HL-60 (cell line): ENCODE data around the gene BMP6.

Experiments used
- DNase-seq, 2 experiments: peaks; one replicate each; pipeline ENCODE4 v3.0.0-alpha.2; 2010 to 2020; ENCODE audit warnings: low read depth in 1 of 2, low spot score in 1 of 2
- H3K27ac ChIP-seq: fragments of 250-450 bp; sonication (Bioruptor Pico); replicated peaks from 2 replicates; pipeline ENCODE4 v1.5.1; 2020; ENCODE audit warnings: mild to moderate bottlenecking, moderate library complexity
- H3K27me3 ChIP-seq: fragments of 250-450 bp; sonication (Bioruptor Pico); 2 replicates; pipeline ENCODE4 v1.5.1; 2021; ENCODE audit warnings: mild to moderate bottlenecking, moderate library complexity; ENCODE audit not compliant: insufficient read depth, poor library complexity, severe bottlenecking
- H3K4me3 ChIP-seq: replicated peaks from 2 replicates; pipeline ENCODE4 v1.5.1; 2011; ENCODE audit warnings: mild to moderate bottlenecking, control low read depth, low read length; ENCODE audit not compliant: insufficient read depth
- CTCF ChIP-seq: IDR thresholded peaks from one replicate; pipeline ENCODE4 v1.5.1; 2011; ENCODE audit warnings: low read length, control low read depth, inconsistent platforms; ENCODE audit not compliant: insufficient read depth
- GABPA ChIP-seq: IDR thresholded peaks from 2 replicates; pipeline ENCODE4 v1.6.1; 2012; ENCODE audit warnings: low read depth
- POLR2AphosphoS5 ChIP-seq: IDR thresholded peaks from 2 replicates; pipeline ENCODE4 v1.6.1; 2012; ENCODE audit warnings: low read depth
- REST ChIP-seq: IDR thresholded peaks from 2 replicates; pipeline ENCODE4 v1.6.1; 2012; ENCODE audit warnings: low read depth; ENCODE audit not compliant: insufficient replicate concordance
- SPI1 ChIP-seq: IDR thresholded peaks from 2 replicates; pipeline ENCODE4 v1.6.1; 2012; ENCODE audit warnings: low read depth, mild to moderate bottlenecking, borderline replicate concordance

BMP6 gene

GRCh38 chr6:7798751-7799150, 72.9 kb downstream of the BMP6 start:
- no peak for TF ChIP-seq CTCF
- no peak for TF ChIP-seq SPI1
- no peak for TF ChIP-seq GABPA
- TF ChIP-seq REST, result no peak
- no peak for DNase-seq
- Histone ChIP-seq H3K27ac (no peak overlapping the region), H3K4me3 (no peak overlapping the region), H3K27me3 (peaks cover 3% of the 10 kb centered on the region)

- TF ChIP-seq CTCF (no peak), SPI1 (no peak), POLR2AphosphoS5 (no peak), GABPA (no peak), REST (no peak)
- no peak overlapping the region for H3K4me3 ChIP-seq
- no peak for DNase-seq
- peaks cover 3% of the 10 kb centered on the region for H3K27me3 ChIP-seq
- no peak overlapping the region for H3K27ac ChIP-seq
Measured at GRCh38 chr6:7802662-7803061, 76.8 kb downstream of the BMP6 start.

- Histone ChIP-seq H3K4me3 (no peak overlapping the region), H3K27ac (no peak overlapping the region), H3K27me3 (peaks cover 3% of the 10 kb centered on the region)
- no peak for DNase-seq
- no peak for TF ChIP-seq SPI1
- no peak for TF ChIP-seq GABPA
- TF ChIP-seq REST, result no peak
- TF ChIP-seq POLR2AphosphoS5, result no peak
- no peak for TF ChIP-seq CTCF
Measured at GRCh38 chr6:7803214-7803613, 77.3 kb downstream of the BMP6 start.
